Stomach (tissue), 9 donors: Measurements from ENCODE around the gene MS4A2. TPM values are rescaled to one million over a fixed set of nuclear protein-coding genes. Genes with fewer than 3 reads are reported as not detected.

Source experiments
- DNase-seq, 2 donors: peaks; one replicate each; pipeline versions ENCODE4 v3.0.0 to v3.0.0-alpha.2; 2013 to 2019
- H3K27ac ChIP-seq, 5 donors: fragments of 200-600 bp in 4 of 5; sonication (generic) in 4 of 5; one replicate each; pipeline ENCODE4 v1.5.1; 2013 to 2019; ENCODE audit warnings: mild to moderate bottlenecking in 1 of 5, moderate library complexity in 1 of 5
- H3K27me3 ChIP-seq, 3 donors: fragments of 200-600 bp; sonication (generic); one replicate each; pipeline ENCODE4 v1.5.1; 2017 to 2019; ENCODE audit warnings: mixed run types in 1 of 3
- H3K36me3 ChIP-seq, 4 donors: fragments of 200-600 bp; sonication (generic); 1 replicate in 3 of 4; 2 replicates in 1 of 4; pipeline ENCODE4 v1.5.1; 2016 to 2019
- H3K4me1 ChIP-seq, 4 donors: fragments of 200-600 bp; sonication (generic); one replicate each; pipeline ENCODE4 v1.5.1; 2016 to 2019
- H3K4me3 ChIP-seq, 4 donors: fragments of 200-600 bp; sonication (generic) in 3 of 4; one replicate each; pipeline ENCODE4 v1.5.1; 2016 to 2019; ENCODE audit warnings: mild to moderate bottlenecking in 1 of 4
- H3K9me3 ChIP-seq, 4 donors: fragments of 200-600 bp; sonication (generic); one replicate each; pipeline ENCODE4 v1.5.1; 2016 to 2019
- EP300 ChIP-seq: sonication (generic); formaldehyde crosslinking; IDR thresholded peaks from one replicate; pipeline ENCODE4 v1.6.1; 2017; ENCODE audit warnings: antibody characterized with exemption
- POLR2A ChIP-seq, 4 donors: fragments of 450-650 bp; IDR thresholded peaks; one replicate each; pipeline ENCODE4 v1.6.1; 2016; ENCODE audit warnings: antibody characterized with exemption in 4 of 4, control low read depth in 2 of 4, mild to moderate bottlenecking in 1 of 4, moderate library complexity in 1 of 4
- POLR2AphosphoS5 ChIP-seq, 3 donors: sonication (generic); formaldehyde crosslinking; IDR thresholded peaks; one replicate each; pipeline ENCODE4 v1.6.1; 2016; ENCODE audit warnings: antibody characterized with exemption in 3 of 3
- WGBS, 5 donors: extraction: QIAGEN DNeasy Blood & Tissue Kit in 3 of 5; methylation state at CpG; one replicate each; pipeline versions ENCODE4 v1.1.5 to v1.1.7; 2013 to 2018; 5-methylcytosine and 5-hydroxymethylcytosine counted together
- intact Hi-C: fragments of 100-400 bp; cut with DNase I; formaldehyde crosslinking; loops from one replicate; pipeline ENCODE4 v1.15.1; 2023; ENCODE audit warnings: low total_unique reads
- polyA plus RNA-seq, 3 donors: library from polyadenylated mRNA; stranded (reverse); fragments of 200-250 nt; gene quantifications; one replicate each; pipeline ENCODE4 v1.2.3, GENCODE V29; 2013
- total RNA-seq, 5 donors: library from RNA; depleted of rRNA; stranded (reverse); fragments of >200 nt; gene quantifications; one replicate each; pipeline versions ENCODE4 v1.1.0 to v1.2.3, GENCODE V29; 2014 to 2016
- TF ChIP-seq, protein P1 (sequence below), 7 experiments: fragments of 450-650 bp in 4 of 7; fragments of 200-600 bp in 3 of 7; sonication (generic) in 3 of 7; IDR thresholded peaks; one replicate each; pipeline ENCODE4 v1.5.1; 2016 to 2019; ENCODE audit warnings: antibody characterized with exemption in 7 of 7, control low read depth in 2 of 7, mild to moderate bottlenecking in 1 of 7
- donor health status: healthy with polysubstance abuse.
- donor health status: Bipolar disorder and iron deficiency.
- donor health status: healthy.

Gene MS4A2
- total and polyA plus RNA-seq, 8 donors = 0.23 to 7.9 (median 1.4) TPM; not detected in 2

DNA sequence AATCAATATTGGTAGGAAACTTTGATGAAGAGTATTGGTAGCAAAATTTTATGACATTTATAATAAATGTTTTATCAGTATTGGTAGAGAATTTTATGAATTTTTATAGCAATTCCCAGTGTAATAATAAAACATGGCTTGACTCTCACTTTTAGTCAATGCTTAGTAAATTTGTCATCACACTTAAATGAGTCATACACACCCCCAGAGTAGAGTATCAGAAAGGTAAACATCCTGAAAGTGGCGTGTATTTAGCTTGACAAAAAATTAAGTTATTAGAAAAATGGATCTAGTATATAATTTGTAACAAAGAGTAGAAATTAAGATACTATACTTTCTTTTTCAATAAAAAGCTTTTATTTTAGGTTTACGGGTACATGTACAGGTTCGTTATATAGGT, 29.4 kb upstream of the MS4A2 start:
- Histone ChIP-seq H3K4me3 (no peak overlapping the region), H3K9me3 (no peaks in the 10 kb centered on the region), H3K27me3 (no peaks in the 10 kb centered on the region), H3K27ac (no peak overlapping the region), H3K4me1 (no peaks in the 10 kb centered on the region), H3K36me3 (no peaks in the 10 kb centered on the region)
- intact Hi-C loops = no loop called here
- TF ChIP-seq POLR2AphosphoS5 (IDR thresholded peaks at IDR 0.05) (no peak), EP300 (no peak), POLR2A (IDR thresholded peaks at IDR 0.05) (no peak)
- TF ChIP-seq, protein P1, sequence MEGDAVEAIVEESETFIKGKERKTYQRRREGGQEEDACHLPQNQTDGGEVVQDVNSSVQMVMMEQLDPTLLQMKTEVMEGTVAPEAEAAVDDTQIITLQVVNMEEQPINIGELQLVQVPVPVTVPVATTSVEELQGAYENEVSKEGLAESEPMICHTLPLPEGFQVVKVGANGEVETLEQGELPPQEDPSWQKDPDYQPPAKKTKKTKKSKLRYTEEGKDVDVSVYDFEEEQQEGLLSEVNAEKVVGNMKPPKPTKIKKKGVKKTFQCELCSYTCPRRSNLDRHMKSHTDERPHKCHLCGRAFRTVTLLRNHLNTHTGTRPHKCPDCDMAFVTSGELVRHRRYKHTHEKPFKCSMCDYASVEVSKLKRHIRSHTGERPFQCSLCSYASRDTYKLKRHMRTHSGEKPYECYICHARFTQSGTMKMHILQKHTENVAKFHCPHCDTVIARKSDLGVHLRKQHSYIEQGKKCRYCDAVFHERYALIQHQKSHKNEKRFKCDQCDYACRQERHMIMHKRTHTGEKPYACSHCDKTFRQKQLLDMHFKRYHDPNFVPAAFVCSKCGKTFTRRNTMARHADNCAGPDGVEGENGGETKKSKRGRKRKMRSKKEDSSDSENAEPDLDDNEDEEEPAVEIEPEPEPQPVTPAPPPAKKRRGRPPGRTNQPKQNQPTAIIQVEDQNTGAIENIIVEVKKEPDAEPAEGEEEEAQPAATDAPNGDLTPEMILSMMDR (IDR thresholded peaks at IDR 0.05) = no peak
- 71 to 74% (median 71%) methylated on average over 3 of the region's 3 CpGs for WGBS, 5 donors
- DNase-seq = no peak

DNA sequence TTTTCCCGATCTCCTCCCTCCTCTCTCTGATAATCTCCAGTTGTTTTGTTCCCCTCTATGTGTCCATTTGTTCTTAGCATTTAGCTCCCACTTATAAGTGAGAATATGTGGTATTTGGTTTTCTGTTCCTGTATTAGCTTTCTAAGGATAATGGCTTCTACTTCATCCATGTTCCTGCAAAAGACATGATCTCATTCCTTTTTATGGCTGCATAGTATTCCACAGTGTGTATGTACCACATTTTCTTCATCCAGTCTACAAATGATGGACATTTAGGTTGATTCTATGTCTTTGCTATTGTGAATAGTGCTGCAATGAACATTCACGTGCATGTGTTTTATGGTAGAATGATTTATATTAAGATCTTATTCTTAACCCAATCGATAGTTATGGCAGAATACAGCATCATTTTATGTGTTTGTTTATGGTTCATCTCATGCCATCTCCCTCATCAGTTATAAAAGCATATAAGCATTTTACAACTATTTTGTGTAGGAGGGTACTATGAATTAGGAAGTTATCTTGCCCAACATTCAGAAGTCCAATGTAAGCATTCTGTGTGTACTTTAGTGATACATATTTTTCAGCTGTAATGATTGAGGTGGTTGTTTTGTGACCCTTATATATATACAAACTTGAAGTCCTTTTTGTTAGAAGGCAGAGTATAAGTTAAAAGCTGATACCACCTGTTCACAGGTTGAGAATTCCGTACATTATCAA, 28.8 kb upstream of the MS4A2 start:
- Histone ChIP-seq H3K4me1 (no peaks in the 10 kb centered on the region), H3K27me3 (no peaks in the 10 kb centered on the region)
- no peak for DNase-seq

DNA sequence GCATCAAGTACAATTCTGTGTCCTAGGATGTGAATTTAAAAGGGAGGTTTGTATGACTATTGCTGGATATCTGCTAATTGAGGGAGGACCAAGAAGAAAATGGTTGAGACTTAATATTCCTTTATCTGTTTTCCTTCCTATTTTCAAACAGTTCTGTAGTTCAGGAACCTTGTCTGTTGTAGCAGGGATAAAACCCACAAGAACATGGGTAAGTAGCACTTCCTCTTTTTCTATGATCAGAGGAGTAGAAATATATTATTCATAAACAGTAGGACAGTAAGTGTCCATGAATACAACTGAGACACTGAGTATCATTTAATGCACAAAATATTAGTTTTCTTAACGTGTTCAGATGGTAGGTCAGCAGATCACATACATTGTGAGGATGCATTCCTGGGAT, 24.4 kb upstream of the MS4A2 start:
- Histone ChIP-seq H3K36me3 (no peaks in the 10 kb centered on the region), H3K27ac (no peak overlapping the region), H3K4me1 (no peaks in the 10 kb centered on the region), H3K27me3 (no peaks in the 10 kb centered on the region), H3K4me3 (no peak overlapping the region), H3K9me3 (no peaks in the 10 kb centered on the region)
- intact Hi-C loops = no loop called here
- TF ChIP-seq EP300 = no peak
- TF ChIP-seq, protein P1 (IDR thresholded peaks at IDR 0.05) = no peak
- WGBS, 5 donors = 61 to 85% (median 77%) methylated on average over 1 of the region's 1 CpG
- DNase-seq = no peak

More for the DNA sequence above, 28.8 kb upstream of the MS4A2 start:
- WGBS, 5 donors = 90 to 95% (median 94%) methylated on average over 4 of the region's 4 CpGs
- Histone ChIP-seq H3K4me3 (no peak overlapping the region), H3K9me3 (no peaks in the 10 kb centered on the region), H3K27ac (no peak overlapping the region), H3K36me3 (no peaks in the 10 kb centered on the region)
- intact Hi-C loops = no loop called here
- no peak for TF ChIP-seq EP300
- TF ChIP-seq POLR2AphosphoS5 (IDR thresholded peaks at IDR 0.05) = no peak
- TF ChIP-seq, protein P1 (IDR thresholded peaks at IDR 0.05) = no peak
- TF ChIP-seq POLR2A (IDR thresholded peaks at IDR 0.05) = no peak

DNA sequence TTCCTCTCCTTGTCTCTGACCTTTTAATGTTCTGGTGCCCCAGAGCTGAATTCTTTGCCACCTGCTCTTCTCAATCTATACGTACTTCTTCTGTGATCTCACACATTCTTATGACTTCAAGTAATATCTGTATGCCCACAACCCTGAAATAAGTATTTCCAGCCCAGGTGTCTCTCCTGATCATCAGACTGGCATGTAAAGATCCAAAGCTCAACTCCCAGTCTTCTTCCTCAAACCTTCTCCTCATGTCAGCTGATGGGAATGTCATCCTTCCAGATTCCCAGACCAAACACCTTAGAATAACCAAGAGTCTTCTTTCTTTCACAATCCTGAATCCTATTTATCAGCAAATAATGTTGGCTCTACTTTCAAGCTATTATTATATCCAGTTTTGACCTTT, 22.7 kb upstream of the MS4A2 start:
- Histone ChIP-seq H3K4me1 (no peaks in the 10 kb centered on the region), H3K27me3 (no peaks in the 10 kb centered on the region), H3K4me3 (no peak overlapping the region), H3K27ac (no peak overlapping the region), H3K36me3 (no peaks in the 10 kb centered on the region), H3K9me3 (no peaks in the 10 kb centered on the region)
- TF ChIP-seq POLR2A (IDR thresholded peaks at IDR 0.05) (no peak), POLR2AphosphoS5 (IDR thresholded peaks at IDR 0.05) (no peak), EP300 (no peak)
- TF ChIP-seq, protein P1 (IDR thresholded peaks at IDR 0.05) = no peak
- 82 to 93% (median 89%) methylated on average over 1 of the region's 1 CpG for WGBS, 5 donors
- intact Hi-C loops = no loop called here
- no peak for DNase-seq
